K562 (cell line): ENCODE results near the gene ERF. TPM values are rescaled to one million over a fixed set of nuclear protein-coding genes. Genes with fewer than 3 reads are reported as not detected.
A peak's percentile ranks its signal among the peaks of the same experiment; 100 is the strongest.

Experiments used
- CHCHD3 ChIP-seq: fragments of 250-450 bp; sonication (Bioruptor Pico); IDR thresholded peaks from 2 replicates; pipeline ENCODE4 v2.1.2; 2022; ENCODE audit warnings: mild to moderate bottlenecking
- CTBP1 ChIP-seq: fragments of 450-650 bp; IDR thresholded peaks from 2 replicates; pipeline ENCODE4 v1.6.1; 2016; ENCODE audit warnings: borderline replicate concordance
- ESRRB ChIP-seq: fragments of 250-450 bp; sonication (Bioruptor Pico); IDR thresholded peaks from 2 replicates; pipeline ENCODE4 v1.5.0; 2020; ENCODE audit warnings: mild to moderate bottlenecking, moderate library complexity, borderline replicate concordance
- FOXM1 ChIP-seq, 2 experiments: fragments of 450-650 bp in 1 of 2; sonication (generic) in 1 of 2; formaldehyde crosslinking in 1 of 2; IDR thresholded peaks; 2 replicates each; pipeline versions ENCODE4 v1.6.1 to v1.9.0; 2017 to 2022; ENCODE audit warnings: low read depth in 2 of 2, mild to moderate bottlenecking in 2 of 2, missing genetic modification reagents in 1 of 2, moderate library complexity in 1 of 2
- GABPA ChIP-seq: fragments of 200-800 bp; sonication (Bioruptor generic); conservative IDR thresholded peaks from 2 replicates; pipeline ENCODE4 v1.6.1; 2016; ENCODE audit warnings: low read depth, missing genetic modification characterization, missing compliant biosample characterization
- GATAD2B ChIP-seq: fragments of 450-650 bp; IDR thresholded peaks from 2 replicates; pipeline ENCODE4 v1.6.1; 2017; ENCODE audit warnings: mild to moderate bottlenecking, borderline replicate concordance
- GTF2A2 ChIP-seq: IDR thresholded peaks from 2 replicates; pipeline ENCODE4 v1.6.1; 2016; ENCODE audit warnings: mild to moderate bottlenecking, missing genetic modification characterization, missing compliant biosample characterization
- IRF2 ChIP-seq: sonication (generic); formaldehyde crosslinking; IDR thresholded peaks from 2 replicates; pipeline ENCODE4 v1.8.1; 2022; ENCODE audit warnings: mild to moderate bottlenecking, missing genetic modification reagents
- JUND ChIP-seq, 2 experiments: IDR thresholded peaks; 2 replicates in 1 of 2; 3 replicates in 1 of 2; pipeline ENCODE4 v1.6.1; 2011; ENCODE audit warnings: borderline replicate concordance in 2 of 2, low read depth in 2 of 2, low read length in 2 of 2, improper control_type of control experiment in 1 of 2, missing biosample characterization in 1 of 2, missing genetic modification characterization in 1 of 2, missing genetic modification reagents in 1 of 2
- KDM5B ChIP-seq: fragments of 200-600 bp; sonication (generic); IDR thresholded peaks from 2 replicates; pipeline ENCODE4 v1.6.1; 2012; ENCODE audit warnings: low read depth, mild to moderate bottlenecking, moderate library complexity, low read length, control low read depth, inconsistent platforms; ENCODE audit not compliant: insufficient replicate concordance
- MCM2 ChIP-seq: fragments of 450-650 bp; IDR thresholded peaks from 2 replicates; pipeline ENCODE4 v1.6.1; 2017; ENCODE audit warnings: low read depth, mild to moderate bottlenecking
- MTA3 ChIP-seq: fragments of 450-650 bp; formaldehyde crosslinking; IDR thresholded peaks from 2 replicates; pipeline ENCODE4 v1.6.1; 2017; ENCODE audit warnings: mild to moderate bottlenecking, borderline replicate concordance
- RBBP5 ChIP-seq: fragments of 200-600 bp; sonication (generic); IDR thresholded peaks from 2 replicates; pipeline ENCODE4 v1.6.1; 2012; ENCODE audit warnings: borderline replicate concordance, mild to moderate bottlenecking, low read length, control low read depth, inconsistent platforms; ENCODE audit not compliant: insufficient read depth, poor library complexity, severe bottlenecking
- SOX6 ChIP-seq: fragments of 450-650 bp; IDR thresholded peaks from 2 replicates; pipeline ENCODE4 v1.6.1; 2014; ENCODE audit warnings: mild to moderate bottlenecking
- TSC22D4 ChIP-seq: fragments of 450-650 bp; IDR thresholded peaks from 2 replicates; pipeline ENCODE4 v1.6.1; 2016; ENCODE audit warnings: missing genetic modification characterization, missing biosample characterization, control low read depth
- TSHZ1 ChIP-seq: fragments of 250-450 bp; sonication (Bioruptor Pico); IDR thresholded peaks from 2 replicates; pipeline ENCODE4 v1.4.0; 2020; ENCODE audit warnings: mild to moderate bottlenecking, moderate library complexity
- ZBTB8A ChIP-seq: fragments of 450-650 bp; IDR thresholded peaks from 2 replicates; pipeline ENCODE4 v1.6.1; 2018; ENCODE audit warnings: mild to moderate bottlenecking, moderate library complexity; ENCODE audit not compliant: partially characterized antibody
- ZNF124 ChIP-seq: sonication (generic); formaldehyde crosslinking; IDR thresholded peaks from 2 replicates; pipeline ENCODE4 v1.8.1; 2022; ENCODE audit warnings: missing genetic modification reagents
- ZNF507 ChIP-seq: conservative IDR thresholded peaks from 2 replicates; pipeline ENCODE4 v1.6.1; 2017; ENCODE audit warnings: missing genetic modification characterization, missing compliant biosample characterization
- ZNF511 ChIP-seq: sonication (generic); formaldehyde crosslinking; IDR thresholded peaks from 2 replicates; pipeline ENCODE4 v1.8.0; 2022; ENCODE audit warnings: mild to moderate bottlenecking, missing genetic modification reagents
- polyA plus RNA-seq, 8 experiments: library from polyadenylated mRNA; depleted of rRNA in 4 of 8; stranded (reverse) in 5 of 8; unstranded in 3 of 8; fragments of >200 nt; fragmentation: Nextera tagmentation in 2 of 8; fragmentation: Illumina TruSeq in 1 of 8; extraction: Ambion mirVana in 2 of 8; extraction: Trizol in 1 of 8; gene quantifications; 2 replicates each; pipeline versions ENCODE4 v1.2.1 to v1.2.3, GENCODE V29; 2011 to 2014; ENCODE audit warnings: inconsistent platforms in 1 of 8, missing spikeins in 1 of 8
- total RNA-seq, 7 experiments: library from RNA; depleted of rRNA in 6 of 7; stranded (reverse); fragments of >200 nt in 6 of 7; fragmentation: Illumina TruSeq in 2 of 7; extraction: Trizol in 2 of 7; gene quantifications; 2 replicates each; pipeline versions ENCODE4 v1.2.1 to v1.2.3, GENCODE V29; 2011 to 2021; ENCODE audit warnings: low replicate concordance in 1 of 7
- TF ChIP-seq, protein P1 (sequence below): fragments of 250-450 bp; sonication (Bioruptor Pico); IDR thresholded peaks from 2 replicates; pipeline ENCODE4 v1.4.0; 2020; ENCODE audit warnings: borderline replicate concordance

The ERF gene
- total and polyA plus RNA-seq, 9 of the 15 experiments (the other 6 are each of a cell fraction or from before 2014, with no cell fraction given) = 0.03 to 75.4 (median 27.0) TPM

- no peak for TF ChIP-seq KDM5B
- no peak for TF ChIP-seq GTF2A2 (tag)
- TF ChIP-seq, protein P1, sequence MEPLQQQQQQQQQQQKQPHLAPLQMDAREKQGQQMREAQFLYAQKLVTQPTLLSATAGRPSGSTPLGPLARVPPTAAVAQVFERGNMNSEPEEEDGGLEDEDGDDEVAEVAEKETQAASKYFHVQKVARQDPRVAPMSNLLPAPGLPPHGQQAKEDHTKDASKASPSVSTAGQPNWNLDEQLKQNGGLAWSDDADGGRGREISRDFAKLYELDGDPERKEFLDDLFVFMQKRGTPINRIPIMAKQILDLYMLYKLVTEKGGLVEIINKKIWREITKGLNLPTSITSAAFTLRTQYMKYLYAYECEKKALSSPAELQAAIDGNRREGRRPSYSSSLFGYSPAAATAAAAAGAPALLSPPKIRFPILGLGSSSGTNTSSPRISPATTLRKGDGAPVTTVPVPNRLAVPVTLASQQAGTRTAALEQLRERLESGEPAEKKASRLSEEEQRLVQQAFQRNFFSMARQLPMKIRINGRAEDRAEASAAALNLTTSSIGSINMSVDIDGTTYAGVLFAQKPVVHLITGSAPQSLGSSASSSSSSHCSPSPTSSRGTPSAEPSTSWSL (CRISPR knock-in tag) = no peak
- TF ChIP-seq GABPA (tag) = 0 out of 2 replicates have a peak, but pooled peaks have one; percentile 22
- no peak for TF ChIP-seq ZNF124
- TF ChIP-seq JUND (IDR thresholded peaks at IDR 0.05; ENCODE audit: borderline replicate concordance, low read depth, low read length) = peak; percentile 68; the same call in 1 of the 2 replicates
- peak; percentile 56; the same call in 1 of the 3 replicates for TF ChIP-seq JUND (tag; IDR thresholded peaks at IDR 0.05; ENCODE audit: borderline replicate concordance, low read depth, low read length)
- peak; percentile 35; the same call in 1 of the 2 replicates for TF ChIP-seq MTA3
- TF ChIP-seq RBBP5 = no peak
- no peak for TF ChIP-seq ESRRB (CRISPR knock-in tag)
- TF ChIP-seq FOXM1 (IDR thresholded peaks at IDR 0.05; ENCODE audit: low read depth) = no peak
- no peak for TF ChIP-seq FOXM1 (CRISPR knock-in tag; IDR thresholded peaks at IDR 0.05; ENCODE audit: low read depth)
- peak; percentile 58; the same call in 1 of the 2 replicates for TF ChIP-seq CTBP1
- TF ChIP-seq TSC22D4 (tag) = no peak
- no peak for TF ChIP-seq ZBTB8A
- TF ChIP-seq CHCHD3 (CRISPR knock-in tag) = no peak
- peak; percentile 16; the same call in 1 of the 2 replicates for TF ChIP-seq SOX6
- TF ChIP-seq IRF2 (CRISPR knock-in tag) = no peak
- peak; percentile 50 for TF ChIP-seq GATAD2B
- TF ChIP-seq TSHZ1 (CRISPR knock-in tag) = no peak
- TF ChIP-seq ZNF511 (CRISPR knock-in tag) = no peak
- TF ChIP-seq ZNF507 (tag) = no peak
- TF ChIP-seq MCM2 = no peak
Measured at GRCh38 chr19:42254850-42255765, at the start of gene ERF (continued).
